ENCODE data around the gene ZSCAN9. TPM values are rescaled to one million over a fixed set of nuclear protein-coding genes. Genes with fewer than 3 reads are reported as not detected.

Gene ZSCAN9
- total and polyA plus RNA-seq, 2 donors (not counting 3 experiments of a cell fraction or from before 2014, with no cell fraction given), result 11.7 to 18.0 TPM

DNA sequence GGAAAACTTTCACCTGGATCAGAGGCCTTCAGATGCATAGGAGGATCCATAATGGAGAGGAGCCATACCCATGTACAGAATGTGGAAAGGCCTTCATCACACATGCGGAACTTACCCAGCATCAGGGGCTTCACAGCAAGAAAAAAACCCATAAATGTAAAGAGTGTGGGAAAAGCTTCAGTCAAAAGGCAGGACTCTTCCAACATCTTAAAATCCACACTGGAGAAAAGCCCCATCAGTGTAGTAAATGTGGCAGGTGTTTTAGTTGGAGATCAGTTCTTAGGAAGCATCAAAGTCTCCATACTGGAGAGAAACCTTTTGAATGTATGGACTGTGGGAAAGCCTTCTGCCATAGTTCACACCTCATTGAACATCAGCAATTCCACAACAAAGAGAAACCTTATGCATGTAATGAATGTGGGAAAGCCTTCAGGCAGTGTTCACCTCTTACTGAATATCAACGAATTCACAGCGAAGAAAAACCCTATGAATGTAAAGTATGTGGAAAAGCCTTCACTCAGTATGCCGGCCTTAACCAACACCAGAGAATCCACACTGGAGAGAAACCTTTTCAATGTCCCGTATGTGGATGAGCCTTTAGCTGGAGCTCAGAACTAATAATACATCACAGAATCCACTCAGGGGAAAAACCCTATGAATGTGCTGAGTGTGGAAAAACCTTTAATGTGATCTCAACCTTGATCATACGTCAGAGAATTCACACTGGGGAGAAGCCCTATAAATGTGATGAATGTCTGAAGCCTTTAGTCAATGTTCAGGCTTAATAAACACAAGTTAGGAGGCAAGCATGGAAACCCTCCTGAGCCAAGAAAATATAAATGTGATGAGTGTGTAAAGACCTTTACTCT is 36.7 kb upstream of the ZSCAN9 start:
- Histone ChIP-seq H3K4me1 (ENCODE audit: control insufficient read depth, extremely low read depth, insufficient read depth, low read length) (no peaks in the 10 kb centered on the region), H2AFZ (ENCODE audit: low read depth, low read length) (no peak overlapping the region), H3K27me3 (ENCODE audit: control insufficient read depth in 2 of 2, insufficient read depth in 2 of 2, low read length in 2 of 2) (no peaks in the 10 kb centered on the region), H3K79me2 (ENCODE audit: control insufficient read depth, insufficient read depth, low read length) (no peaks in the 10 kb centered on the region), H3K9me3 (replicated peaks; ENCODE audit: control insufficient read depth, insufficient read depth, low read length) (peaks cover 7% of the 10 kb centered on the region), H3K4me2 (ENCODE audit: insufficient read depth, low read length) (no peak overlapping the region), H3K27ac (ENCODE audit: insufficient read depth, low read depth, low read length) (no peak overlapping the region), H3K4me3 (replicated peaks in 1 of 3; ENCODE audit: insufficient read depth in 1 of 3, low read depth in 1 of 3, low read length in 3 of 3) (no peak overlapping the region), H3K9me1 (replicated peaks; ENCODE audit: control insufficient read depth, extremely low read depth, insufficient read depth, low read length) (no peaks in the 10 kb centered on the region), H4K20me1 (replicated peaks; ENCODE audit: control insufficient read depth, extremely low read depth, insufficient read depth, low read length) (no peaks in the 10 kb centered on the region), H3K36me3 (ENCODE audit: control insufficient read depth in 2 of 2, extremely low read depth in 1 of 2, insufficient read depth in 2 of 2, low read length in 2 of 2) (no peaks in the 10 kb centered on the region), H3K9ac (replicated peaks; ENCODE audit: extremely low read depth, insufficient read depth, low read length) (no peak overlapping the region)
- DNase-seq (ENCODE audit: low read depth, low spot score) (no peak), FAIRE-seq (no peak)
- TF ChIP-seq POLR2AphosphoS5 (IDR thresholded peaks at IDR 0.05; ENCODE audit: insufficient read depth, low read depth, low read length), result no peak
- TF ChIP-seq, protein P1, sequence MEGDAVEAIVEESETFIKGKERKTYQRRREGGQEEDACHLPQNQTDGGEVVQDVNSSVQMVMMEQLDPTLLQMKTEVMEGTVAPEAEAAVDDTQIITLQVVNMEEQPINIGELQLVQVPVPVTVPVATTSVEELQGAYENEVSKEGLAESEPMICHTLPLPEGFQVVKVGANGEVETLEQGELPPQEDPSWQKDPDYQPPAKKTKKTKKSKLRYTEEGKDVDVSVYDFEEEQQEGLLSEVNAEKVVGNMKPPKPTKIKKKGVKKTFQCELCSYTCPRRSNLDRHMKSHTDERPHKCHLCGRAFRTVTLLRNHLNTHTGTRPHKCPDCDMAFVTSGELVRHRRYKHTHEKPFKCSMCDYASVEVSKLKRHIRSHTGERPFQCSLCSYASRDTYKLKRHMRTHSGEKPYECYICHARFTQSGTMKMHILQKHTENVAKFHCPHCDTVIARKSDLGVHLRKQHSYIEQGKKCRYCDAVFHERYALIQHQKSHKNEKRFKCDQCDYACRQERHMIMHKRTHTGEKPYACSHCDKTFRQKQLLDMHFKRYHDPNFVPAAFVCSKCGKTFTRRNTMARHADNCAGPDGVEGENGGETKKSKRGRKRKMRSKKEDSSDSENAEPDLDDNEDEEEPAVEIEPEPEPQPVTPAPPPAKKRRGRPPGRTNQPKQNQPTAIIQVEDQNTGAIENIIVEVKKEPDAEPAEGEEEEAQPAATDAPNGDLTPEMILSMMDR (IDR thresholded peaks at IDR 0.05; ENCODE audit: extremely low read depth in 1 of 2, insufficient read depth in 1 of 2, low read depth in 1 of 2, low read length in 2 of 2), result no peak
- no peak for TF ChIP-seq JUN (IDR thresholded peaks at IDR 0.05; ENCODE audit: borderline replicate concordance, insufficient read depth, insufficient read length, low read depth)
- no peak for TF ChIP-seq FOS (IDR thresholded peaks at IDR 0.05; ENCODE audit: borderline replicate concordance, insufficient read depth, low read length)
- TF ChIP-seq GATA2 (IDR thresholded peaks at IDR 0.05; ENCODE audit: insufficient read depth, insufficient read length, low read depth, low read length), result no peak
- TF ChIP-seq EZH2 (IDR thresholded peaks at IDR 0.05; ENCODE audit: borderline replicate concordance, low read depth, low read length, severe bottlenecking), result no peak
- TF ChIP-seq, protein P2, sequence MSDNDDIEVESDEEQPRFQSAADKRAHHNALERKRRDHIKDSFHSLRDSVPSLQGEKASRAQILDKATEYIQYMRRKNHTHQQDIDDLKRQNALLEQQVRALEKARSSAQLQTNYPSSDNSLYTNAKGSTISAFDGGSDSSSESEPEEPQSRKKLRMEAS (IDR thresholded peaks at IDR 0.05; ENCODE audit: insufficient read depth, insufficient read length), result no peak
- no peak for TF ChIP-seq POLR2A (IDR thresholded peaks at IDR 0.05; ENCODE audit: low read depth, low read length)
- no peak for TF ChIP-seq MYC (IDR thresholded peaks at IDR 0.05; ENCODE audit: low read depth, low read length)
- dilution Hi-C loops (cut with MboI; ENCODE audit: extremely low pct_ligation_motif_present, low sequenced_read_pairs), result no loop called here
- CTCF ChIA-PET, result no interaction called here
- POLR2A ChIA-PET, result no interaction called here
- BruUV-seq (replicated peaks), result no TSS peak
- intact Hi-C loops (cut with micrococcal nuclease), result no loop called here
